GM21723 (cell line): ENCODE results near the gene HBM.
"Not testable (repeated sequence)": the region's sequence is repeated elsewhere in the genome, so short reads cannot be mapped to it uniquely, and the experiment has no call there.

ENCODE experiments used
- ATAC-seq: cut with Tn5 transposase; IDR thresholded peaks from one replicate; pipeline ENCODE4 v1.9.1; 2021; ENCODE audit warnings: mild to moderate bottlenecking, moderate library complexity; ENCODE audit not compliant: unreplicated experiment

The HBM gene

GRCh38 chr16:180681-181564 is 15.1 kb downstream of the HBM start:
- ATAC-seq: no peak

- ATAC-seq: no peak
These were observed 15.8 kb downstream of the HBM start for GRCh38 chr16:181565-182021.

GRCh38 chr16:183005-183404 is 17.2 kb downstream of the HBM start:
- no peak for ATAC-seq

- no peak for ATAC-seq
These were observed 19.4 kb downstream of the HBM start for GRCh38 chr16:185213-185612.

GRCh38 chr16:185691-186090 is 19.9 kb downstream of the HBM start:
- ATAC-seq: no peak

- no peak for ATAC-seq
These were observed 21.6 kb downstream of the HBM start for GRCh38 chr16:187330-187729.

GRCh38 chr16:188674-189073 is 22.9 kb downstream of the HBM start:
- no peak for ATAC-seq

- no peak for ATAC-seq
These were observed 23.9 kb downstream of the HBM start for GRCh38 chr16:189604-190186.

- ATAC-seq: no peak
These were observed 26.1 kb downstream of the HBM start for GRCh38 chr16:191831-192230.

- no peak for ATAC-seq
These were observed 26.9 kb downstream of the HBM start for GRCh38 chr16:192686-193085.

GRCh38 chr16:193441-193840 is 27.7 kb downstream of the HBM start:
- no peak for ATAC-seq

GRCh38 chr16:194516-194915 is 28.7 kb downstream of the HBM start:
- ATAC-seq: no peak

GRCh38 chr16:200388-200787 is 34.6 kb downstream of the HBM start:
- ATAC-seq: no peak

GRCh38 chr16:203246-203645 is 37.5 kb downstream of the HBM start:
- no peak for ATAC-seq

- not testable (repeated sequence) for ATAC-seq
These were observed 38.3 kb downstream of the HBM start for GRCh38 chr16:204046-204445.

GRCh38 chr16:209359-209758 is 43.6 kb downstream of the HBM start:
- ATAC-seq: not testable (repeated sequence)

GRCh38 chr16:211631-212180 is 45.9 kb downstream of the HBM start:
- not testable (repeated sequence) for ATAC-seq

- ATAC-seq: no peak
These were observed 47.2 kb downstream of the HBM start for GRCh38 chr16:212999-213398.
